Naive thymus-derived CD4-positive, alpha-beta T cell (primary cell): Measurements from ENCODE around the gene DUSP5. TPM values are rescaled to one million over a fixed set of nuclear protein-coding genes. Genes with fewer than 3 reads are reported as not detected.
"Not testable (repeated sequence)": the region's sequence is repeated elsewhere in the genome, so short reads cannot be mapped to it uniquely, and the experiment has no call there.

Experiments
- ATAC-seq: fragments of 150-1000 bp; cut with Tn5 transposase; 2 replicates; pipeline ENCODE4 v1.10.0; 2021; ENCODE audit warnings: mild to moderate bottlenecking, moderate library complexity
- CTCF ChIA-PET: fragments of 350-600 bp; sonication (Branson Sonifier 250); formaldehyde crosslinking; loops from one replicate; lab custom pipeline; 2021; ENCODE audit warnings: antibody characterized with exemption; lab: Charles Lee
- POLR2A ChIA-PET: fragments of 350-600 bp; sonication (Branson Sonifier 250); formaldehyde crosslinking; loops from one replicate; lab custom pipeline; 2021; ENCODE audit warnings: antibody characterized with exemption, inconsistent platforms; lab: Charles Lee
- DNase-seq, 9 donors: peaks; one replicate each; pipeline versions ENCODE4 v3.0.0 to v3.0.0-alpha.2; 2020 to 2022; ENCODE audit warnings: mixed read lengths in 1 of 9
- H3K27ac ChIP-seq: one replicate; pipeline ENCODE4 v1.7.0; 2013; ENCODE audit warnings: mild to moderate bottlenecking, low read depth, low read length, moderate library complexity
- H3K27me3 ChIP-seq, 2 donors: one replicate each; pipeline ENCODE4 v1.7.0; 2013; ENCODE audit warnings: low read length in 2 of 2, mild to moderate bottlenecking in 2 of 2, moderate library complexity in 2 of 2; ENCODE audit not compliant: control insufficient read depth in 2 of 2, insufficient read depth in 2 of 2
- H3K36me3 ChIP-seq, 3 experiments: 1 replicate in 2 of 3; 2 replicates in 1 of 3; pipeline ENCODE4 v1.7.0; 2013; ENCODE audit warnings: low read length in 3 of 3, mild to moderate bottlenecking in 3 of 3, moderate library complexity in 1 of 3; ENCODE audit not compliant: insufficient read depth in 3 of 3, control insufficient read depth in 2 of 3
- H3K4me1 ChIP-seq, 2 donors: one replicate each; pipeline ENCODE4 v1.7.0; 2013; ENCODE audit warnings: low read length in 2 of 2, mild to moderate bottlenecking in 2 of 2, moderate library complexity in 1 of 2; ENCODE audit not compliant: control insufficient read depth in 2 of 2, insufficient read depth in 2 of 2
- H3K4me3 ChIP-seq: 2 replicates; pipeline ENCODE4 v1.7.0; 2013; ENCODE audit warnings: mild to moderate bottlenecking, low read length
- H3K9me3 ChIP-seq, 3 experiments: 1 replicate in 2 of 3; 2 replicates in 1 of 3; pipeline ENCODE4 v1.7.0; 2013; ENCODE audit warnings: low read length in 3 of 3; ENCODE audit not compliant: control insufficient read depth in 2 of 3
- H3K27ac Mint-ChIP-seq, 9 donors: one replicate each; pipeline ENCODE4 v1.8.0; 2020 to 2022; ENCODE audit warnings: mixed read lengths in 9 of 9, mild to moderate bottlenecking in 8 of 9, moderate library complexity in 5 of 9, inconsistent platforms in 2 of 9
- H3K27me3 Mint-ChIP-seq, 5 donors: one replicate each; pipeline ENCODE4 v1.8.0; 2021 to 2022; ENCODE audit warnings: mixed read lengths in 5 of 5, mild to moderate bottlenecking in 1 of 5
- H3K36me3 Mint-ChIP-seq, 5 donors: one replicate each; pipeline ENCODE4 v1.8.0; 2020 to 2022; ENCODE audit warnings: mixed read lengths in 5 of 5, mild to moderate bottlenecking in 3 of 5, inconsistent platforms in 1 of 5
- H3K4me1 Mint-ChIP-seq, 7 donors: one replicate each; pipeline ENCODE4 v1.8.0; 2020 to 2022; ENCODE audit warnings: mixed read lengths in 7 of 7, mild to moderate bottlenecking in 3 of 7, inconsistent platforms in 1 of 7
- H3K4me3 Mint-ChIP-seq, 10 donors: one replicate each; pipeline ENCODE4 v1.8.0; 2020 to 2022; ENCODE audit warnings: mild to moderate bottlenecking in 10 of 10, mixed read lengths in 10 of 10, moderate library complexity in 6 of 10, inconsistent platforms in 2 of 10
- H3K9me3 Mint-ChIP-seq, 11 donors: one replicate each; pipeline ENCODE4 v1.8.0; 2020 to 2022; ENCODE audit warnings: mixed read lengths in 11 of 11, mild to moderate bottlenecking in 4 of 11, inconsistent platforms in 1 of 11, moderate library complexity in 1 of 11
- intact Hi-C, 2 donors: fragments of 100-400 bp; cut with micrococcal nuclease; formaldehyde crosslinking; loops; one replicate each; pipeline ENCODE4 v1.15.1; 2023
- polyA plus RNA-seq, 2 donors: library from polyadenylated mRNA; unstranded; fragments of 300-500 nt; fragmentation: Illumina TruSeq; gene quantifications; one replicate each; pipeline ENCODE4 v1.2.3, GENCODE V29; 2021
- total RNA-seq, 6 experiments: library from RNA in 5 of 6; stranded (reverse) in 5 of 6; gene quantifications; 1 replicate in 5 of 6; 2 replicates in 1 of 6; pipeline ENCODE4 v1.2.3 and lab custom pipeline; 2021 to 2026

DUSP5 gene
- total and polyA plus RNA-seq, 7 experiments from 2014 or later = 0.17 to 57.2 (median 0.51) TPM

DNA sequence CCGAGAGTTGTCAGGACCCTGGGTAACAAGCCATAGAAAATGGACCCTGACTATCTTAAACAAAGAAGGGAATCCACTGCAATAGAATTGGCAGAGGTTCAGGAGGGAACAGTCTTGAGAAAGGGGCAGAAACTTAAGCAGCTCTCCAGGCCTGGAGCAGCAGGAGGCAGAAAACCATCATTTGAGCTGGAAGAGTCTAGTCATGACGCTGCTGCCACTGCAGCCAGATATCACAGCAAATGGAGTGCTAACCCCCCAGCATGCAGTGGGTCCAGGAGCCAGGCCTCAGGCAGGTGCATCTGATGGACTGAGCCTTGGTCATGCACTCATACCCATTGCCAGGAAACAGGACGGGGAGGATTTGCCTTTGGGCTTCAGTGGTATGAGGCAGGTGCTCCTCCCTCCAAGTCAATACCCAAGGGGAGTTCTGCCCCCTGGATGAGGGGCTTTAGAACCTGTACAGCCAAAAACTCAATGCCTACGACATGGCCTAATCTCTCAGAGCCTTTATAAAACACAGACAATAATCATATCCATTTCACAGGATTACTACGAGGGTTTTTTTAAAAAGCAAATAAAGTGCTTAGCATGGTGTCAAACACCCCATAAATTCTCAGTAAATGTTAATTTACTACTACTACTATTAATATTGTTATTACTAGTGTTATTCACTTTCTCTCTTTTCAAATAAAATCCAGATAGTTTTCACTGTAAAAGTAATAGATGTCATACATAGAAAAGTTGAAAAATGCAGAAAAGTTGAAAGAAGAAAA lies 30.7 kb downstream of the DUSP5 start:
- Histone ChIP-seq H3K4me1 (peaks cover 9 to 21% of the 10 kb centered on the region in 2 donors), H3K4me3 (no peak overlapping the region), H3K9me3 (no peaks in the 10 kb centered on the region), H3K27me3 (no peaks in the 10 kb centered on the region), H3K36me3 (no peaks in the 10 kb centered on the region), H3K27ac (no peak overlapping the region)
- POLR2A ChIA-PET = no interaction called here
- DNase-seq (no peak), ATAC-seq (no peak)
- H3K4me3 Mint-ChIP-seq = peak overlapping the region in 2 of 10 donors; percentile 24 to 33
- peaks cover 0 to 7% (median 0%) of the 10 kb centered on the region in 5 donors for H3K27me3 Mint-ChIP-seq
- intact Hi-C loops = no loop called here
- peaks cover 7 to 66% (median 21%) of the 10 kb centered on the region in 7 donors for H3K4me1 Mint-ChIP-seq
- peaks cover 0 to 12% (median 0%) of the 10 kb centered on the region in 5 donors for H3K36me3 Mint-ChIP-seq
- H3K9me3 Mint-ChIP-seq = no peaks in the 10 kb centered on the region
- H3K27ac Mint-ChIP-seq = peak overlapping the region in 1 of 9 donors; percentile 71
- CTCF ChIA-PET = interaction anchor here (0.6 kb wide), 1 partner anchor 12 kb away, joined by 3 read pairs; no protein-coding TSS in a partner anchor

DNA sequence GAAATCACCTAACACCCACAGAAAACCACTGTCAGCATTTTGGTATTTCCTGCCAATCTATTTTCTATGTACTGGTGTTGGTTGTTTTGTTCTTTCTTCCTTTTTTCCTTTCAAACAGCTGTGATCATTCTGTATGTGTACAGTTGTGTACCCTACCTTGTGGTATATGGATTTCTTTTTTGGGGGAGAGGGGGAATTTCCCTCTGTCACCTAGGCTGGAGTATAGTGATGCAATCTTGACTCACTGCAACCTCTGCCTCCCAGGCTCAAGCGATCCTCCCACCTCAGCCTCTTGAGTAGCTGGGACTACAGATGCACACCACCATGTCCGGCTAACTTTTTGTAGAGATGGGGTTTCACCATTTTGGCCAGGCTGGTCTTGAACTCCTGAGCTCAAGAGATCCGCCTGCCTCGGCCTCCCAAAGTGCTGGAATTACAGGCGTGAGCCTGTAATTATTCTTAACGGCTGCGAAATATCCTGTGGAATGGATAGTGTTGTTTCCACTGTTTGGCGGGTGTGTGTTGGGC lies 31.4 kb downstream of the DUSP5 start:
- H3K27me3 Mint-ChIP-seq, H3K36me3 Mint-ChIP-seq, H3K27me3 ChIP-seq, H3K9me3 Mint-ChIP-seq, POLR2A ChIA-PET, H3K4me3 ChIP-seq, H3K36me3 ChIP-seq, H3K27ac ChIP-seq, H3K9me3 ChIP-seq: not testable (repeated sequence)
- ATAC-seq (peak; percentile 68), DNase-seq (peak in 2 of 9 donors; percentile 8 to 51)
- Mint-ChIP-seq H3K4me1 (peaks cover 7 to 61% (median 21%) of the 10 kb centered on the region in 7 donors), H3K4me3 (peak overlapping the region in 5 of 10 donors; percentile 24 to 63 (median 46)), H3K27ac (peak overlapping the region in 1 of 9 donors; percentile 79)
- intact Hi-C loops = loop anchor here in 1 of 2 donors (1.0 kb wide), 2 partner anchors 25 to 32 kb away; partner anchors contain the start of gene DUSP5
- CTCF ChIA-PET = interaction anchor here (0.7 kb wide), 1 partner anchor 12 kb away, joined by 3 read pairs; no protein-coding TSS in a partner anchor
- peaks cover 9 to 21% of the 10 kb centered on the region in 2 donors for H3K4me1 ChIP-seq

DNA sequence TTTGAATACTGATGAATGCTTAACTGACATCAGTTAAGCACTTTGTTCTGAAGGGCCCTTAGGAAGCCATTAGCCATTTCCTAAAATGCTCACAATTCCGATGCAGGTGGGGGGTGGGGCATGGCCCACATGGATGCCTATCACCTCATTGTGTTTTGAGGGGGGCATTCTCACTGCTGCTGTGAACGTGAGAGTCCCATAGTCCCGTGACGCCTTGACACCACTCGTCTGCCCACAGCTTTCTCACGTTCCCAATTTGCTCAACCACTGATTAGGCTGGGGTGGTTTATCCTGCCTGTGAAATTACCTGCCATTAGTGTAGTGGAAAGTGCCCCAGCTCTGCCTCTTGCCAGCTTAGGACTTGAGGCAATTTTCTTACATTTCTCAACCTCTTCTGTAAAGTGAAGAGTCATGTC lies 31.9 kb downstream of the DUSP5 start:
- POLR2A ChIA-PET = no interaction called here
- H3K4me3 ChIP-seq = no peak overlapping the region
- ATAC-seq (peak; percentile 56), DNase-seq (no peak)
- no peaks in the 10 kb centered on the region for H3K36me3 ChIP-seq
- H3K4me1 ChIP-seq = peaks cover 9 to 21% of the 10 kb centered on the region in 2 donors
- peaks cover 0 to 9% (median 0%) of the 10 kb centered on the region in 5 donors for H3K27me3 Mint-ChIP-seq
- CTCF ChIA-PET = interaction anchor here (0.7 kb wide), 1 partner anchor 11 kb away, joined by 3 read pairs; no protein-coding TSS in a partner anchor
- peak overlapping the region in 6 of 10 donors; percentile 24 to 63 (median 34) for H3K4me3 Mint-ChIP-seq
- H3K27ac ChIP-seq = no peak overlapping the region
- no peaks in the 10 kb centered on the region for H3K9me3 Mint-ChIP-seq
- H3K27ac Mint-ChIP-seq = peak overlapping the region in 2 of 9 donors; percentile 69 to 79
- H3K4me1 Mint-ChIP-seq = peaks cover 11 to 62% (median 22%) of the 10 kb centered on the region in 7 donors
- H3K36me3 Mint-ChIP-seq = peaks cover 0 to 5% (median 0%) of the 10 kb centered on the region in 5 donors
- intact Hi-C loops = loop anchor here in 1 of 2 donors (1.0 kb wide), 2 partner anchors 25 to 32 kb away; partner anchors contain the start of gene DUSP5
- H3K27me3 ChIP-seq = no peaks in the 10 kb centered on the region
- H3K9me3 ChIP-seq = no peaks in the 10 kb centered on the region

DNA sequence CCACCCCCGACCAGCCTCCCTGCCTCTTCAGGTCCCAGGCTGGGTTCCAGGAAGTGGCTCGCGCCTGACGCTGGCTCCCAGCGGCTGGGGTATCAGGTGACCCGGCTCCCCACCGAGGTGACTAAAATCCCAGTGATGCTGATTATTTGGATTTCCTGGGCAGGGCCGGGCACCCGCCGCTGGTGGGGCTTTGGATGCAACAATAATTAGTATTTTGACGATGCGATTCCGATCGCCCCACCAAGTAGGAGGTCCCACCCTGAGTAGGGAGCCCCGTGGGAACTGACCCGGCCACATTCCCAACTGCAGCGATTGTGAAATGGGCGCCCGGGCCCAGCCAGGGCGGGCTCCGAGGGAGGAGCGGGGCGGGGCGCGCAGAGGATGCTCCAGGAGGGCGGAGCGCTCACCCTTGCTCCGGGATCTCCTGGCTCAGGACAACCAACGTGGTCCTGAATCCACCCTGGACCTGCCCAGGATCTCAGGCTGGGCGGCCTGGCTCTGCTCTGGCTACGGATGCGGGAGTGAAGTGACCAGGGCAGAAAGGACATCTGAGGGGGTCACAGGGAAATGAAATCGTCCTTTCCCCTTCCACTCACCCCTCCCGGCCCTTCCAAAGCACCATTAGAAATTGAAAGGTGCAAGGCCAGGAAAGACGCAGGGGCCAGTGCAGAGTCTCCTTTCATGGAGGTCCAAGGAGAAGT lies 32.6 kb downstream of the DUSP5 start:
- intact Hi-C loops = no loop called here
- no peaks in the 10 kb centered on the region for H3K27me3 ChIP-seq
- H3K4me1 ChIP-seq = peaks cover 9 to 21% of the 10 kb centered on the region in 2 donors
- Mint-ChIP-seq H3K27me3 (peaks cover 0 to 11% (median 0%) of the 10 kb centered on the region in 5 donors), H3K4me3 (peak overlapping the region in 6 of 10 donors; percentile 24 to 63 (median 36)), H3K36me3 (peaks cover 0 to 5% (median 0%) of the 10 kb centered on the region in 5 donors), H3K4me1 (peaks cover 13 to 64% (median 23%) of the 10 kb centered on the region in 7 donors), H3K27ac (no peak overlapping the region), H3K9me3 (no peaks in the 10 kb centered on the region)
- no peaks in the 10 kb centered on the region for H3K9me3 ChIP-seq
- H3K36me3 ChIP-seq = no peaks in the 10 kb centered on the region
- no peak overlapping the region for H3K27ac ChIP-seq
- H3K4me3 ChIP-seq = no peak overlapping the region
- no peak for DNase-seq
- ChIA-PET POLR2A (interaction anchor here (1.3 kb wide), 1 partner anchor 226 kb away, joined by 3 read pairs; the partner anchor contains the start of gene SMNDC1), CTCF (no interaction called here)
- peak; percentile 8 for ATAC-seq

DNA sequence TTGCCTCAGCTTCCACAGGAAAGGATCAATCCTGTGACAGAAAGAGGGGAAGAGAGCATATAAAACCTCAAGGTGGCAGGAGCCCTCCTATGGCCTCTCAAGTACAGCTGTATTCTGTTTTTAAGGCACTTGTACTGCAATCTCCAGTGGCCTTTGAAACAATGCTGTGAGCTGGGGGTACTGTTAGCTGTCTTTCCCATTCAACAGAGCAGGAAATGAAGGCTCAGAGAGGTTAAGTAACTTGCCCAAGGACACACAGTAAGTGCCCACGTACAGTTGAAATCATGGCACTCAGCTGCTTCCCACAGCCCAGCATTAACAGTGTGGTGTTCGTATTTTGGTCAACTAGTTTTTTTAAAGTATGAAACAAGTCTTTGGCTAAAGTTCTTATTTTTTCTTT lies 34.0 kb downstream of the DUSP5 start:
- Histone ChIP-seq H3K9me3 (no peaks in the 10 kb centered on the region), H3K4me3 (no peak overlapping the region), H3K4me1 (peaks cover 16 to 30% of the 10 kb centered on the region in 2 donors), H3K27ac (no peak overlapping the region), H3K27me3 (no peaks in the 10 kb centered on the region), H3K36me3 (no peaks in the 10 kb centered on the region)
- peaks cover 18 to 68% (median 34%) of the 10 kb centered on the region in 7 donors for H3K4me1 Mint-ChIP-seq
- peaks cover 0 to 11% (median 0%) of the 10 kb centered on the region in 5 donors for H3K27me3 Mint-ChIP-seq
- ChIA-PET CTCF (no interaction called here), POLR2A (interaction anchor here (1.3 kb wide), 1 partner anchor 227 kb away, joined by 3 read pairs; the partner anchor contains the start of gene SMNDC1)
- intact Hi-C loops = no loop called here
- no peak overlapping the region for H3K27ac Mint-ChIP-seq
- ATAC-seq (no peak), DNase-seq (no peak)
- peaks cover 0 to 5% (median 0%) of the 10 kb centered on the region in 5 donors for H3K36me3 Mint-ChIP-seq
- H3K4me3 Mint-ChIP-seq = no peak overlapping the region
- H3K9me3 Mint-ChIP-seq = no peaks in the 10 kb centered on the region

DNA sequence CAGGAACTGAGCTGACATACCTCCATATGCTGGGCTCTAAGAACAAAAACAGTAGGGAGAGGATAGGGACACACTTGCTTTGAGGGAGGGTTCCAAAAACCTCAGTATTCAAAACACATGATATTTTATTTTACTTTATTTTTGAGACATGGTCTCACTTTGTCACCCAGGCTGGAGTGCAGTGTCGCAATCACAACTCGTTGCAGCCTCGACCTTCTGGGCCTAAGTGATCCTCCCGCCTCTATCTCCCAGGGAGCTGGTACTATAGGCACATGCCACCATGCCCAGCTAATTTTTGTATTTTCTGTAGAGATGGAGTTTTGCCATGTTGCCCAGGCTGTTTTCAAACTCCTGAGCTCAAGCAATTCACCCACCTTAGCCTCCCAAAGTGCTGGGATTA lies 34.9 kb downstream of the DUSP5 start:
- Mint-ChIP-seq H3K4me1 (peaks cover 24 to 69% (median 36%) of the 10 kb centered on the region in 7 donors), H3K27me3 (peaks cover 0 to 11% (median 0%) of the 10 kb centered on the region in 5 donors), H3K27ac (peak overlapping the region in 1 of 9 donors; percentile 55)
- H3K4me1 ChIP-seq = peaks cover 16 to 30% of the 10 kb centered on the region in 2 donors
- H3K9me3 ChIP-seq, H3K36me3 ChIP-seq, H3K4me3 Mint-ChIP-seq, H3K9me3 Mint-ChIP-seq, H3K27me3 ChIP-seq, CTCF ChIA-PET, H3K27ac ChIP-seq, ATAC-seq, H3K4me3 ChIP-seq, DNase-seq, H3K36me3 Mint-ChIP-seq, intact Hi-C loops: not testable (repeated sequence)
- POLR2A ChIA-PET = interaction anchor here (0.6 kb wide), 1 partner anchor 226 kb away, joined by 3 read pairs; no protein-coding TSS in a partner anchor
